Mucosa of descending colon (tissue), 3 donors: ENCODE measurements around the gene PANK4. TPM values are rescaled to one million over a fixed set of nuclear protein-coding genes. Genes with fewer than 3 reads are reported as not detected.
A peak's percentile ranks its signal among the peaks of the same experiment; 100 is the strongest.

Source experiments
- ATAC-seq: fragments of 200-7000 bp; cut with Tn5 transposase; one replicate; pipeline ENCODE4 v1.9.1; 2020; ENCODE audit warnings: mild to moderate bottlenecking, moderate library complexity
- DNase-seq, 3 donors: peaks; one replicate each; pipeline ENCODE4 v3.0.0-alpha.2; 2020
- H3K36me3 ChIP-seq: fragments of 200-600 bp; one replicate; pipeline ENCODE4 v1.8.0; 2021; ENCODE audit warnings: low read depth, mild to moderate bottlenecking
- H3K4me1 ChIP-seq: fragments of 200-600 bp; one replicate; pipeline ENCODE4 v1.8.0; 2021; ENCODE audit warnings: low read depth, mild to moderate bottlenecking
- H3K4me3 ChIP-seq: fragments of 200-600 bp; one replicate; pipeline ENCODE4 v1.8.0; 2021; ENCODE audit warnings: mild to moderate bottlenecking
- H3K9me3 ChIP-seq: fragments of 200-600 bp; one replicate; pipeline ENCODE4 v1.8.0; 2021; ENCODE audit warnings: mild to moderate bottlenecking
- CTCF ChIP-seq: fragments of 200-600 bp; IDR thresholded peaks from one replicate; pipeline ENCODE4 v1.8.0; 2022; ENCODE audit warnings: antibody characterized with exemption, mild to moderate bottlenecking
- intact Hi-C, 2 donors: fragments of 100-400 bp; cut with DNase I in 1 of 2; cut with micrococcal nuclease in 1 of 2; formaldehyde crosslinking; loops; one replicate each; pipeline versions ENCODE4 v1.11.0 to v1.11.1; 2022; cut with DNase I, micrococcal nuclease
- total RNA-seq, 3 donors: library from RNA; stranded (reverse); fragmentation: NEBNext Ultra II Directional in 2 of 3; extraction: Animal tissue kit (Norgen Biotek cat#: 25700) in 2 of 3; gene quantifications; one replicate each; pipeline versions ENCODE4 v1.2.1 to v1.2.4, GENCODE V29; 2021 to 2023
- donor health status: DM: no; HTN: no; CAD: no; lungs with moderate emphysema.
- donor health status: DM: no; HTN: no; CAD: no.
- donor health status: DM: no; HTN: yes; CAD: no.

PANK4 gene
- total RNA-seq, 3 donors from 2014 or later = 28.1 to 51.6 (median 44.7) TPM

GRCh38 chr1:2529784-2530512 is 3.6 kb upstream of the PANK4 start, which contains the start of gene HES5:
HES5 (minus strand) TSS chr1:2530263; CDS start chr1:2530164, 99 bp downstream.
- no peaks in the 10 kb centered on the region for H3K36me3 ChIP-seq
- ATAC-seq (peak; percentile 46), DNase-seq (peak in 2 of 3 donors; percentile 69 to 77)
- intact Hi-C loops = no loop called here
- H3K9me3 ChIP-seq = no peaks in the 10 kb centered on the region
- peaks cover 54% of the 10 kb centered on the region for H3K4me1 ChIP-seq
- H3K4me3 ChIP-seq = no peak within 1 kb of the TSS
- TF ChIP-seq CTCF = no peak

GRCh38 chr1:2528966-2529783 is 2.8 kb upstream of the PANK4 start:
- intact Hi-C loops = no loop called here
- ATAC-seq = peak; percentile 5
- Histone ChIP-seq H3K9me3 (no peaks in the 10 kb centered on the region), H3K4me3 (no peak overlapping the region), H3K4me1 (peaks cover 54% of the 10 kb centered on the region), H3K36me3 (no peaks in the 10 kb centered on the region)
- peak in 2 of 3 donors; percentile 60 to 68 for DNase-seq
- no peak for TF ChIP-seq CTCF

GRCh38 chr1:2528611-2528965 is 2.2 kb upstream of the PANK4 start:
- DNase-seq = no peak
- peaks cover 57% of the 10 kb centered on the region for H3K4me1 ChIP-seq
- no peak for TF ChIP-seq CTCF
- no peaks in the 10 kb centered on the region for H3K36me3 ChIP-seq
- H3K9me3 ChIP-seq = no peaks in the 10 kb centered on the region
- ATAC-seq = no peak
- intact Hi-C loops = no loop called here
- no peak overlapping the region for H3K4me3 ChIP-seq

GRCh38 chr1:2528016-2528415 is 1.6 kb upstream of the PANK4 start:
- Histone ChIP-seq H3K9me3 (no peaks in the 10 kb centered on the region), H3K36me3 (no peaks in the 10 kb centered on the region), H3K4me3 (no peak overlapping the region), H3K4me1 (peaks cover 58% of the 10 kb centered on the region)
- intact Hi-C loops = no loop called here
- DNase-seq (peak in 2 of 3 donors; percentile 27 to 49), ATAC-seq (no peak)
- TF ChIP-seq CTCF = no peak

GRCh38 chr1:2527556-2527860 is 1.1 kb upstream of the PANK4 start:
- no peak for ATAC-seq
- H3K4me1 ChIP-seq = peaks cover 58% of the 10 kb centered on the region

More at GRCh38 chr1:2527556-2527860, 1.1 kb upstream of the PANK4 start:
- peak in 1 of 3 donors; percentile 48 for DNase-seq
- Histone ChIP-seq H3K4me3 (no peak overlapping the region), H3K36me3 (no peaks in the 10 kb centered on the region), H3K9me3 (no peaks in the 10 kb centered on the region)
- TF ChIP-seq CTCF = no peak
- intact Hi-C loops = no loop called here
